Smooth muscle cell (in vitro differentiated cells): ENCODE results near the gene MEGF6. TPM values are rescaled to one million over a fixed set of nuclear protein-coding genes. Genes with fewer than 3 reads are reported as not detected.

Experiments used
- DNase-seq: peaks from one replicate; lab custom pipeline; 2025; ENCODE audit not compliant: unreplicated experiment; lab: John Stamatoyannopoulos, UW
- H2AFZ ChIP-seq: fragments of 200-600 bp; sonication (generic); 2 replicates; pipeline ENCODE4 v1.6.0; 2016; ENCODE audit warnings: antibody characterized with exemption, low read depth, mild to moderate bottlenecking
- H3F3A ChIP-seq: fragments of 200-600 bp; sonication (generic); 2 replicates; pipeline ENCODE4 v1.6.0; 2017; ENCODE audit warnings: antibody characterized with exemption, low read depth
- H3K27ac ChIP-seq: fragments of 200-600 bp; sonication (generic); 2 replicates; pipeline ENCODE4 v1.5.1; 2016; ENCODE audit warnings: low read depth, mild to moderate bottlenecking
- H3K27me3 ChIP-seq: fragments of 200-600 bp; sonication (generic); 2 replicates; pipeline ENCODE4 v1.6.1; 2016; ENCODE audit warnings: low read depth, mild to moderate bottlenecking
- H3K36me3 ChIP-seq: fragments of 200-600 bp; sonication (generic); 2 replicates; pipeline ENCODE4 v1.5.1; 2016; ENCODE audit warnings: low read depth
- H3K4me1 ChIP-seq: fragments of 200-600 bp; sonication (generic); 2 replicates; pipeline ENCODE4 v1.5.1; 2016; ENCODE audit warnings: low read depth
- H3K4me2 ChIP-seq: fragments of 200-600 bp; sonication (generic); 2 replicates; pipeline ENCODE4 v1.6.0; 2016; ENCODE audit warnings: mild to moderate bottlenecking
- H3K4me3 ChIP-seq: fragments of 200-600 bp; sonication (generic); 2 replicates; pipeline ENCODE4 v1.5.1; 2016; ENCODE audit warnings: mild to moderate bottlenecking
- H3K79me2 ChIP-seq: fragments of 200-600 bp; sonication (generic); 2 replicates; pipeline ENCODE4 v1.6.0; 2016; ENCODE audit warnings: low read depth, mild to moderate bottlenecking
- H3K9ac ChIP-seq: fragments of 200-600 bp; sonication (generic); 2 replicates; pipeline ENCODE4 v1.6.0; 2016; ENCODE audit warnings: low read depth
- H3K9me3 ChIP-seq: fragments of 200-600 bp; sonication (generic); replicated peaks from 2 replicates; pipeline ENCODE4 v1.5.1; 2016; ENCODE audit warnings: low read depth
- H4K20me1 ChIP-seq: fragments of 200-600 bp; sonication (generic); 2 replicates; pipeline ENCODE4 v1.6.0; 2016; ENCODE audit warnings: low read depth
- CTCF ChIP-seq: fragments of 200-600 bp; sonication (generic); IDR thresholded peaks from 2 replicates; pipeline ENCODE4 v1.5.1; 2017; ENCODE audit warnings: borderline replicate concordance, mild to moderate bottlenecking, antibody characterized with exemption; ENCODE audit not compliant: insufficient read depth, poor library complexity, severe bottlenecking
- WGBS: methylation state at CpG from one replicate; pipeline ENCODE4 v1.1.7; 2016; ENCODE audit warnings: low lambda C conversion rate; 5-methylcytosine and 5-hydroxymethylcytosine counted together
- polyA plus RNA-seq: library from polyadenylated mRNA; unstranded; fragments of >200 nt; fragmentation: Nextera tagmentation; extraction: Ambion mirVana; gene quantifications from 2 replicates; pipeline ENCODE4 v1.2.1, GENCODE V29; 2016
- total RNA-seq: library from RNA; depleted of rRNA; stranded (reverse); fragments of >200 nt; gene quantifications from 2 replicates; pipeline ENCODE4 v1.2.3, GENCODE V29; 2014

Gene MEGF6
- total and polyA plus RNA-seq, 2 experiments from 2014 or later = 6.5 to 12.8 TPM

GRCh38 chr1:3594706-3595377, 16.5 kb downstream of the MEGF6 start:
- H3K27me3 ChIP-seq = no peaks in the 10 kb centered on the region
- H3K9ac ChIP-seq = no peak overlapping the region
- 94% methylated on average over 30 of the region's 31 CpGs for WGBS
- H4K20me1 ChIP-seq = no peaks in the 10 kb centered on the region
- H3K4me2 ChIP-seq = no peak overlapping the region
- H3K9me3 ChIP-seq = no peaks in the 10 kb centered on the region
- no peaks in the 10 kb centered on the region for H3K36me3 ChIP-seq
- H2AFZ ChIP-seq = no peak overlapping the region
- H3F3A ChIP-seq = no peaks in the 10 kb centered on the region
- no peak overlapping the region for H3K4me3 ChIP-seq
- H3K4me1 ChIP-seq = peaks cover 17% of the 10 kb centered on the region
- no peak for DNase-seq
- no peak overlapping the region for H3K27ac ChIP-seq
- TF ChIP-seq CTCF = no peak
- no peaks in the 10 kb centered on the region for H3K79me2 ChIP-seq

- Histone ChIP-seq H3K27ac (no peak overlapping the region), H4K20me1 (no peaks in the 10 kb centered on the region), H3K4me1 (peaks cover 12% of the 10 kb centered on the region), H3F3A (no peaks in the 10 kb centered on the region), H3K9ac (no peak overlapping the region), H2AFZ (no peak overlapping the region), H3K4me2 (no peak overlapping the region), H3K79me2 (no peaks in the 10 kb centered on the region), H3K9me3 (no peaks in the 10 kb centered on the region), H3K36me3 (no peaks in the 10 kb centered on the region), H3K4me3 (no peak overlapping the region), H3K27me3 (no peaks in the 10 kb centered on the region)
- no peak for TF ChIP-seq CTCF
- no peak for DNase-seq
- 80% methylated on average over 10 of the region's 10 CpGs for WGBS
Measured at GRCh38 chr1:3593745-3594144, 17.6 kb downstream of the MEGF6 start.

GRCh38 chr1:3593334-3593733, 18.0 kb downstream of the MEGF6 start:
- Histone ChIP-seq H3K27me3 (no peaks in the 10 kb centered on the region), H3K9me3 (no peaks in the 10 kb centered on the region), H4K20me1 (no peaks in the 10 kb centered on the region), H3F3A (no peaks in the 10 kb centered on the region), H3K4me3 (no peak overlapping the region), H3K27ac (no peak overlapping the region), H3K4me1 (peaks cover 8% of the 10 kb centered on the region), H3K9ac (no peak overlapping the region), H2AFZ (no peak overlapping the region), H3K4me2 (no peak overlapping the region), H3K79me2 (no peaks in the 10 kb centered on the region), H3K36me3 (no peaks in the 10 kb centered on the region)
- no peak for DNase-seq
- 97% methylated on average over 8 of the region's 17 CpGs for WGBS
- no peak for TF ChIP-seq CTCF
